Upper lobe of left lung (tissue), 4 donors: Measurements from ENCODE around the gene GNB1L.

Experiments
- CTCF ChIP-seq, 6 experiments: fragments of 450-650 bp in 4 of 6; fragments of 200-600 bp in 2 of 6; sonication (generic) in 2 of 6; IDR thresholded peaks; one replicate each; pipeline ENCODE4 v1.5.1; 2016 to 2019; ENCODE audit warnings: antibody characterized with exemption in 6 of 6
- POLR2A ChIP-seq, 4 donors: fragments of 450-650 bp; IDR thresholded peaks; one replicate each; pipeline ENCODE4 v1.5.1; 2016 to 2017; ENCODE audit warnings: antibody characterized with exemption in 4 of 4, mild to moderate bottlenecking in 2 of 4

DNA sequence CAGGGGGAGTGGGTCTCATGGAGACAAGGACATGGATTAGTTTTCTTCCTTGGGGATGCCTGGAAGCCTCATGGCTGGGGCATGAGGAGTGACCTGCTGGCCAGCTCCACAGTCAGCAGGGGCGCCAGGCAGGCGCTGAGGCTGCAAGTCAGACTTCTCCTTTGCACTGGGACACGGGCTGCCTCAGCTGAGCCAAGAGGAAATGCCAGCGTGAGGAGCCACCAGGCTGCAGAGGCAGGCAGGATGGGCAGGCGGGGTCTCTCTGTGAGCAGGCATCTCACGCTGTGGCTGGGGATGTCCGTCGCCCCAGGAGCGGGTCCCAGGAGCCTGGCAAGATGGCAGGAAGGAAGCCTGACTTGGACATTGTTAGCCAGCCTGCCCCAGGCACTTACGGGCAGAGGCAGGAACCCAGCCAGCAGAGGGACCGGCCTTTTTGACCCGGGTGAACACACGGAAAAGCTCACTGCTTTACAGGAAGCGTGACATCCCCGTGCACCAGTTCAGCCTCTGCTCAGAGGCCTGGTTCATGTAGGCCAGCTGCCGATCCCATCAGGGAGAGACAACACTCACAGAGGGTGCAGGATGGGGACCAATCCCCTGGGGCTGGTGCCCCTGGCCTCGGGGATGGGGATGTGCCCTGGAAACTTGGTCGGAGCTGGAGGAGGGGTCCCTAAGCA lies 10.2 kb downstream of the GNB1L start:
- TF ChIP-seq CTCF (IDR thresholded peaks at IDR 0.05): peak in 1 of 6 experiments; percentile 30
- peak in 1 of 4 donors; percentile 24 for TF ChIP-seq POLR2A (IDR thresholded peaks at IDR 0.05)
